Medulla oblongata (tissue), 1 donor: ENCODE results near the gene TTLL7.
"Not testable (repeated sequence)": the region's sequence is repeated elsewhere in the genome, so short reads cannot be mapped to it uniquely, and the experiment has no call there.

Experiments used
- DNase-seq: peaks from one replicate; pipeline ENCODE4 v3.0.0-alpha.2; 2015; ENCODE audit errors: extremely low spot score

Gene TTLL7

DNA sequence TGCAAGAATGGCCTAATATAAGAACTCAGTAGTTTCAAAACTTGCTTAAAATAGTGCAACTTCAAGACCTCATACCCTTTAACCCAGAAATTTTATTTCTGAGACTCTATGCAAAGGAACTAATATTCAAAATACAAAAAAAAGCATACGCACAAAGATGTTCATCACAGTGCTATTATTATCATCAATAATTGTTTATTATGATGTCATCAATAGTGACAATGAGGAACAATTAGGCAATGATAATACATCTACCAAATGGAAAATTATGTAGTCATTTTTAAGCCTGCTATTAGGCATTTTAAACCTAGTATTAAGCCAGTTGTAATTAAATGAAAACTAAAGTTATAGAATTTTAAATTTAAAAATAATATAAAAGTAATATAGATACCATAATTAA lies 3.3 kb downstream of the TTLL7 start:
- DNase-seq: no peak

DNA sequence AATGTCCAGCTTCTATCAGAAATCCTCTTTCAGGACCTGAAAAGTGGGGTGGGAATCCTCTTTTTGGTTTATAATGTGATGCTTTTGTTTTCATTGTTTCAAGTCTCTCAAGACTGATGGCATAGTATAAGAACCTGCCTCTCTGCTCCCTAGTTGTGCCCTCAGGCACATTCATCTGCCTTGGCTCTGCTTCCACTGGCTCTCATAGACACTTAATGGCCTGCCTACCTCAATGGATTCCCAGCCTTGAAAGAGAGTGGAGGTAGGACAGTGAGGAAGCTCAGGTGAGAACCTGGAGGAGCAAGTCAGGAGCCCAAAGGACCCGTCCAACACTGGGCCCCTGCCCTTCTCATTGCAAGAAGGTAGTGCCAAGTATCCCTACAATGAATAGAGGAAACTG lies 4.8 kb downstream of the TTLL7 start:
- no peak for DNase-seq

DNA sequence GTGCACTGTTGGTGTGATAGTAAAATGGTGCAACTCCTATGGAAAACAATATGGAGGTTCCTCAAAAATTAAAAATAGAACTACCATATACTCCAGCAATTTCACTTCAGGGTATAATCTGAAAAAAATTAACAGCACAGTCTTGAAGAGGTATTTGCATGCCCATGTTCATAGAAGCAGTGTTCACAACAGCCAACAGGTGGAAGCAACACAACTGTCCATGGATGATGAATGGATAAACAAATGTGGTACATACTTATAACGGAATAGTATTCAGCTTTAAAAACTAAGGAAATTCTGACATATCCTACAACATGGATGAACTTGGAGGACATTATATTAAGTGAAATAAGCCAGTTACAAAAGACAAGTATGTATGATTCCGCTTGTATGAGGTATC lies 8.2 kb downstream of the TTLL7 start:
- no peak for DNase-seq

DNA sequence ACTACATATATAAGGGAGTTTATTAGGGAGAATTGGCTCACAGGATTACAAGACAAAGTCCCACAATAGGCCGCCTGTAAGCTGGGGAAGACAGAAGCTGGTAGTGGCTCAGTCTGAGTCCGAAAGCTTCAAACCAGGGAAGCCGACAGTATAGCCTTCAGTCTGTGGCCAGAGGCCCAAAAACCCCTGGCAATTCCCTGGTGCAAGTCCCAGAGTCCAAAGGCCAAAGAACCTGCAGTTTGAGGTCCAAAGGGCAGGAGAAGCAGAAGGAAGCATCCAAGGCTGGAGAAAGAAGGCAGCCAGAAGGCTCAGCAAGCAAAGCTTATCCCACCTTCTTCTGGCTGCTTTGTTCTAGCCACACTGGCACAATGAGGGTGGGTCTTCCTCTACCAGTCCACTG lies 13.9 kb downstream of the TTLL7 start:
- no peak for DNase-seq

DNA sequence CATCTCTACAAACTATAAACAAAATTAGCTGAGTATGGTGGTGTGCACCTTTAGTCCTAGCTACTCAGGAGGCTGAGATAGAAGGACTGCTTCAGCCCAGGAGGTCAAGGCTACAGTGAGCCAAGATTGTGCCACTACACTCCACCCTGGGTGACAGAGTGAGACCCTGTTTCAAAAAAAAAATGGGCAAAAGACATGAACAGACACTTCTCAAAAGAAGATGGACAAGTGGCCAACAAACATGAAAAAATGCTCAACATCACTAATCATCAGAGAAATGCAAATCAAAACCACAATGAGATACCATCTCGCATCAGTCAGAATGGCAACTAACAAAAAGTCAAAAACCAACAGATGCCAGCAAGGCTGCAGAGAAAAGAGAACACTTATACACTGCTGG lies 15.0 kb downstream of the TTLL7 start:
- not testable (repeated sequence) for DNase-seq

DNA sequence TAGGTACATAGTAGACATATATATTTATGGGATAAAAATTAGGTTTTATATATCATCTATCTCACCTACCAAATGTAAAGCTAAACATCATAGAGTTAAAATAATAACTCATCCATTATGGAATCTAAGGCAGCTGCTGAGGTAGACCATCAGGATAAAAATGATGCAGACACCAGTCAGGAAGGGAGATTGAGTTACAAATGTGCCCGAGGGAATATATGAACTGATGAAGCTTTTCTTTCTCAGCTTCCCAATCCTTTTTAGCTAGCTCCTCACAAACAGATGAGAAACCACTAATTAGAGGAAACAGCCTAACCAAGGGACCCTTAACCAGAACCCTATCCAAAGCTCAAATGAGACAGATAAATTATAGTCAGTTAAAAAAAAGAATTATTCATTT lies 20.9 kb downstream of the TTLL7 start:
- no peak for DNase-seq

DNA sequence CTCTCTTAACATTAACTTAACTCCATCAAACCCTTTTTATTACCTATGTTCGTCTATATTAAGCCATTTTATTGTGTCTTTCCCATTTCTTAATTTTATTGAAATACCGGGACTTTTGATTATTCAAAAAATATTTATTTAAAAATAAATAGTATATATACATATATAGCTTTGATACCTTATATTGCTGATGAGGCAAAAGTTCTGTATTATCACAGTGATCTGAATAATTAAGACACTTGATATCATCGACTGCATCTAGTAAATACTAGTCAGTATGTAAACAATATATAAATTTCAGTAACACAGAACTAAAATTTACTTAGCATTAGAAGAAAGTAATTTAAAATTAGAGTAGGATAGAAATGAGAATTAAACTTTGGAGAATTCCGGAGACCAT lies 22.0 kb downstream of the TTLL7 start:
- DNase-seq: no peak

DNA sequence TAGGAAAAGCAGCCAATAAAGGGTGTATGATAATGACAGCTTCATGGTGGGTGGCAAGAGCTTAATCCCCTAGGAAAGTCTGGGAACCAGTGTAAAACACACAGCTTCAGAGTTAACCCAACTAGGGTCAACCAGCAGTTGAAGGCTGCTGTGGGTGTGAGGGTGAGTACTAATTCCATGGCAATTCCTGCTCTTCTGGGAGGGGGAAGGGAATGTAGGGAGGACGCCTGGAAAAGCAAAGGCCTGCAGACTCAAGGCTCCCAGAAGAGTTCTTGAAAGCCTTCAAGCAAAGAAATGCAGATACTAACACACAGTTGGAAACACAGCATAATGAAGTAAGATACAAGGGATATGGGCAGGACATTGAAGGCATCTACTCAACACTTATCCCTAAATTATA lies 28.1 kb downstream of the TTLL7 start:
- DNase-seq: no peak

DNA sequence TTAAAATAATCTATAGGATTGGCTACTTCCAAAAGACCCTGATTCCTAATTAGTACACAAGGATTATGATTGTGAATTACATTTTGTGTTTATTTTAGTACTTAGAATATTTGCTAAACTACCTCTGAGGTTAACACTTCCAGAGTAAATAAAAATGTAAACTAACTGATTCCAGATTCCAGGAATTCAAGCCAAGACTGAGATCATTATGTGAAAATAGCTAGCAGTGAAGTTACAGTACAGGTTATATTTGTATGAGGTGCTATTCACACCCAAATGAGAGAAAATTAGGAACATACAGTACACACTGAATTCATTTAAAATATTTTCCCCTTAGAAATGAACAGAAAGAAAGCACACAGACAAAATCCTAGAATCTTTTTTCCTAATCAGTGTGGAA lies 28.8 kb downstream of the TTLL7 start:
- DNase-seq: no peak

DNA sequence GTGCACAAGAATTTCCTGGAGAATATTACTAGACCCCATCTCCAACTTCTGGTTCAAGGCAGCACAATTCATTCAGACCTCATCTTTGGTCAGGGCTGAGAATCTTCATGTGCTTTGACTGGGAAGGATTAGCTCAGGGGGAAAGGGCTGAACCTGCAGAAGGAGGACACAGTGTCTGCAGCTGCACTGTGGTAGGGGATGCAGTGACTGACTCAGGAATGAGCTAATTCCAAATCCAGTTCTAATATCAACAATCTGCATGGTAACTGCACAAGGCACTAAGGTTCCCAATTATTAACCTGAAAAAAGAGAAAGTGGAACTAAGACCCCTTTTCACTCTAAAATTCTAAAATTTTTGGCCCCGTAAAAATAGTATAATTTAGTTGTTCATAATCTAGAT lies 31.6 kb downstream of the TTLL7 start:
- DNase-seq: no peak

DNA sequence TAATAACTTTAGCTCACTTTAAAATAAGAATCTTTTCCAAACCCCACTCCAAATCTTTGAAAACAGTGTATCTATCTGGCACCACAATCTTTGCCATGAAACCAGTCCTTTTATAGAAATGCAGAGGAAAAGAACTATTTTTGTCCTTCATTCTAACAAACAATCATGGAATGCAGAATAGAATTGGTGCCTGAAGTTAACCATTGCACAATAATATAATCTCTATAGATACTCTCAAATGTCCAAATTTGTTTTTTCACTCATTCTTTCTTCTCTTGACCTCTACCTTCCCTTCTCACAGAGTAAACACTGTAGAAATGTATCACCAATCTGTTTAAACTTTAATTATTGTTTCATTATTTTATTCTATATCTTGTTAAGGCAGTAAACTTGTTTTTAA lies 34.8 kb downstream of the TTLL7 start:
- no peak for DNase-seq

DNA sequence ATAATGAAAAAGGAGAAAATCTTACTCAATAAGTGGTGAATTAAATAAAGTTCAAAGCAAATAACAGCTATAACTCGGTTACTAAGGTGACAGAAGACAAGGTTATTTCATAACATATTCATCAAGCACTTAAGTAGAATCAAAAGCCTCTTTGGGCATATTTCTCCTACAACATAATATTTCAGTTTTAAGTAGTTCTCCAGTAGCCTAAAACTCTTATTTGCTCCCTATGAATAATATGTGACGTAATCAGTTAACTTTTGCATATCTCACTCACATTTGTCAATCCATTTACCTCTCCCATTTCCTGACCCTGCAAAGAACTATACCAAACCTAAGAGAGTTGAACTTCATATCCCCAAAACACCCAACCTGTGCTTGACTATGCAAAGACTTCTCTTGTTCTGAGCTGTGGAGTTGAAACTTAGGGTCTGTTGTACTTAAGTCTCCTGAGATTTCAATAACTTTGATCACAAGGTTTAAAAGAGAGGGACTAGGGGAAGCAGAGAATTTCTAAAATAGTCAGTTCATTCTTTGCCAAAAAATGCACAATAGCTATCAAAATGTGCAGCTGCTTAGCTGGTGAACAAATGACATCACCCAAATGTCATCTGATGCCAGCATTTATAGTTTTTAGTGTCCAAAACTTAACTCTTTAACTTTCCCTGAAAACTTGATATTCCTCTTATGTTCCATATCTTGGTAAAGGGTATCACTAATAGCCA lies 37.2 kb downstream of the TTLL7 start:
- peak; percentile 51 for DNase-seq

DNA sequence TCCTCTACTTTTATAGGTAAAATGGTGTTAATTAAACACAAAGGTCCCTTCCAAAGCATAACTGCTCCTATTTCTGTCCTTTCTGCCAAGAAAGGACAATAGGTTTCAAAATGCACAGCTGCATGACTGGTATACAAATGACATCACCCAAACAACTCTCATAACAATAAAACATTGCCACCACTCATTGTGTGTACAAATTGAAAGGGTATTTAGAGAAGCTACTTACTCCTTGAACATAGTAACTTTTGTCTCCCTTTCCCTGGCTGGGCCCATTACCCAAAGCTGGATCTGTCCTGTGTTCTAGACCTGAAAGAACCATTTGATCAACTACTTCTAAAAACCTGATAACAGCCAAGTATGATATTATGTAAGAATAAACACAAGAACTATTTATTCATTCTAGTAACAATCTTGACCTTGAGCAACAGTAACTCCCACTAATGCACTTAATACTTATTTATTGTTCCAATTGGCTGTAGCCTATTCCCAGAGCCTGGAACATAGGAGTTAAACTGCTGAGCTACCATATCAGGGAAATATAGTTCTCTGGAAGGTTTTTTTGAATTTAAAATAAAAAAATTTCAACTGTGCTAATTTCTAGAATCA lies 38.2 kb downstream of the TTLL7 start:
- DNase-seq: peak; percentile 57

DNA sequence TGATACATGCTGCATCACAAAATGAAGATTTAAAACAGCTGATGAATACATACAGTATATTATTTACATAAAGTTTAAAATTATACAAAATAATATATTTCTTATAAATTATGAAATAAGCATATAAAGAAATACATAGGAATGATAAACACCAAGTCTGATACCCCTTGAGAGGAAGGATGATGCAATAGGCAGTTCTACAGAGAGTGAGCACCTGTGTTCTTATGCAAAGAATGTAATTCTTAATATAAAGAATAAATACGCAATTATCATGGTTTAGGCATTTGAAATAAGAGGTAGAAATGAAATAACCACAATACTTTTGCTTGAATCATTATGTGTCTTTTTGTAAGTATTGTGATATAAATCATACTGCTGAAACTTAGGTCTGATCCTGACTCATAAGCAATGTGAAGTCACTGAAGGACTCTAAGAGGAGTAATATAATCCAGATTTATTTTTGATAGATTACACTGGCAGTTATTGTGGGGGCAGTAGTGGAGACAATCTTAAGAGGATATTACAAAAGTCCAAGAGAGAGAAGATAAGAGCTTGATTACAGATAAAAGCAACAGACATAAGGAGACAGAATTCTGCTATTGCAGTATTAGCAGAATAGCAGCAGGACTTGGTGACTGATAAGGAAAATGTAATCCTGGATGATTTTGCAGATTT lies 39.0 kb downstream of the TTLL7 start:
- DNase-seq: peak; percentile 18

DNA sequence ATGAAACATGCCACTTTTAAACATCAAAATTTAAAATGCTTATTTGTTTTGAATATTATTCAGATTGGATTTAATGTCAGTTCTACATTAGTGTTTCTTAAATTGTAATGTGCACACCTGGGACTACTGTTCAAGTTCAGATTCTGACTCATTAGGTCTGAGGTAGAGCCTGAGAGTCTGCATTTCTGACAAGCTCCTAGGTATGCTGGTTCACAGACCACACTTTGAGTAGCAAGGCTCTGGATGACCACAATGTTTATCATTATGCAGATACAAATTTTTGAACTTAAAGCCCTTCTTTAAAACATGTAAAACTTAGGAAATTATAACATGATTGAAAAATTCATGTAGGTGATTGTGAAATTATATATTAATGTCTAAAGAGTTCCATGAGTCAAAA lies 40.2 kb downstream of the TTLL7 start:
- no peak for DNase-seq

DNA sequence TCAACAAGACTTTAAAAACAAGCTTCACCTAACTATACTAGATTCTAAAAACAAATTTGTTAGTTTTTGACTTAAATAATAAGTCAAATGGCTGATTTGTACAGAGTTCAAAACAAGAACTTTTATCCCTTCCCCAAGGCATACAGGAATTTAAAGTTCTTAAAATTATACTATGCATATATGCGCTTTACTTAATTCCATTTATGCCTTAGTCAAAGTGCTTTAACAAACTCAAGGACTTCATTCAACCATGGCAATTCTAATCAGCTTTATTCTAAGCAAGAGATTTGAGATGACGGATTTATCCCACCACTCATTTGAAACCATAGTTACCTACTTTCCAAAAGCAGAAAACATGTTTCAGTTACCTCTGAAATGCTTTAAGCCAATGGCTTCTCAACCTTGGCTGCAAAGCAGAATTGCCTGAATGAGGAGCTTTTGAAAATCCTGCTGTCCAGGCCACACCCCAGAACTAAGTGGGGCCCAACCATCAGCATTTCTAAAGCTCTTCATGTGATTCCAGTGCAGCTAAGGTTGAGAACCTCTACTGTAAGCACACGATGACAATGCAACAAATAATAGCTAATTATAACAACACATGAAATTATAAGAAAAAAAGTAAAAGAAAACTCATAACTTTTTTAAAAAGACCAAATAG lies 44.6 kb downstream of the TTLL7 start:
- no peak for DNase-seq

DNA sequence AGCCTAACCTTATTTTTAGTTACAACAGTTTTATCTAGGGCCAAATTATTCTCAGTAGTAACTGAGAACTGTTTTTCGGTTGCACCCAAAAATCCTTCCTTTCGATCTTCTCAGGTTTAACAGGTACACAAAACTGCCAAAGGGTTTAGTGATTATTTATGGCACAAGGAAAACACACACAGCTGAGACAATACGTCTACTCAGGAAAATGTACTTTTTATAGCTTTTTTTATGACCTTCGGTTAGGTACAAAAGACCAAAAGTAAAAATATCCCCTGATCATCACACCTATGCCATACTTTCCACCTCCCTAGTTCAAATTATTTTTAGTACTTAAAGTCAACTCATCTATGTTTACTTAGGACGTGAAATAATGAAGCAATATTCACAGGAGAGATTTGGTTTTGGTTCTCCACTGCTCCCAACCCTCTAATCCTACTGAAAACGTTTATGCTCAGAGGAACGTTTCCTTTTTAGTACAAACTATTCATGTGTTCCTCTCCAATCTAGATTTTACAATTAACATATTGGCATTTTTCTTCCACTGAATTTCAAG lies 48.7 kb downstream of the TTLL7 start:
- DNase-seq: no peak

DNA sequence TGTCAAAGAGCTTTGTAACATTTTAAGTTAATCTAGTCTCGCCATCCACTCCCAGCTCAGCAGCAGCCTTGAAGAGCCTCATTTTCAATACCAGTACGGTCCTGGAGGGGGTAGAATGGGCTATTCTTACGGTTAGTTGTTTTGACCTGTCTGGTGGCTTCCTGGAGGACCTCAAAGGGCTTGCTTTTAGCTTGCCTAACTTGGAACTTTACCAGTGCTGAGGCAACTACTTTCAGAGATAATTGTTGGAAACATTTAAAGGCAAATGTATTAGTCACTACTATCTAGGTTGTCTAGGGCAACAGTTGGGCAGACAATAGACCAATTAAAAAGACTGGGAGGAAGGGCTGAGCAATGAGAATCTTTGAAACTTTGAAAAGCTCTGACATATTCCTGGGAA lies 56.0 kb downstream of the TTLL7 start:
- no peak for DNase-seq

DNA sequence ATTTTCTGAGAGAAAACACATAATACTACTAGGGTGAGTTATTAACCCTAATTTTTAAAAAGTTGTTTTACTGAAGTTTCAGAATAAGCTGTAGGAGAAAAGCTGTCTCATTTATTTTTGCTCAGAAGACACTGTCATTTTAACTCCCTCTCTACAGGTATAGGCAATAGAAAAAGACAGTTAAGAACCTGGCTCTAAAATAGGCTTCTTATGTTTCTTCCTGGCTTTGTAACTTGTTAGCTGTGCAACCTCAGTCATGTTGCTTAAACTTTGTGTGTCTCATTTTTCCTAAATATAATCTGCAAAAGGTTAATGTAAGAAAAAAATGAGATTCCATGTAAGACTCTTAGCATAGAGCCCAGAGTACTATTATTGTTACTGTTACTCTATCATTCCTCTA lies 64.4 kb downstream of the TTLL7 start:
- DNase-seq: no peak

DNA sequence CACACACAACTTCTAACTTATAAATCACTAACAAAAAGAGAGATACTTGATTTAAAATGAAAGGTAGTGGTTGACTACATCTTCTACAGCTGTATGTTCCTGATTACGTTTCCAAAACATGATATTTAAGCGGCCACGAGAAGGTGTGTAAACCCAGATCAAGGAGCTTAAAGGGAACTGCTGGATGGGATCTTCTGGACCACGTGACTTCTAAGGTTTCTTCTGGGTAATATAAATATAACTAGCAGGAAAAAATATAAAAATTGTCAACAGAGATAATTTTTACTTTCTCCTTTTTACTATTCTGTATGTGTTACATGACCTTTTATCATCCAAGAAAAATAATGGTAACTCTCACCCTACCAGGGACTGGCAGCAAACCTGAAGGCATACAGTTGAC lies 66.2 kb downstream of the TTLL7 start:
- no peak for DNase-seq

DNA sequence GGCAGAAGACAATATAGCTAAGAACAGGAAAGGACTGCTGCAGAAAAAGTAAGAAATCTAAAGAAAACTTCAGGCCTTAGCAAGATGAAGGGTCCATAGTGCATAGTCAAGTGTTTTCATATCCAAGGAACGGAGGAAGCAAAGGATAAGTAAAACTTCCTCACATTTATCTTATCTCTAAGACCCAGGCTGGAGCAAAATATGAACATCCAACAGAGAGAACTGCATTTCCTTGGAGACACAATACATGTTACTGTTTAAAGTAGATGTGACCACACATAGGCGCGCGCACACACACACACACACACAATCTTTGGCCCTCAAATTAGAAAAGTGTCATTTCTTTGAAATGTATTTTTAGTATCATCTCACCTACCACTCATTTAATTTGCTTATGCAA lies 66.7 kb downstream of the TTLL7 start:
- DNase-seq: no peak

DNA sequence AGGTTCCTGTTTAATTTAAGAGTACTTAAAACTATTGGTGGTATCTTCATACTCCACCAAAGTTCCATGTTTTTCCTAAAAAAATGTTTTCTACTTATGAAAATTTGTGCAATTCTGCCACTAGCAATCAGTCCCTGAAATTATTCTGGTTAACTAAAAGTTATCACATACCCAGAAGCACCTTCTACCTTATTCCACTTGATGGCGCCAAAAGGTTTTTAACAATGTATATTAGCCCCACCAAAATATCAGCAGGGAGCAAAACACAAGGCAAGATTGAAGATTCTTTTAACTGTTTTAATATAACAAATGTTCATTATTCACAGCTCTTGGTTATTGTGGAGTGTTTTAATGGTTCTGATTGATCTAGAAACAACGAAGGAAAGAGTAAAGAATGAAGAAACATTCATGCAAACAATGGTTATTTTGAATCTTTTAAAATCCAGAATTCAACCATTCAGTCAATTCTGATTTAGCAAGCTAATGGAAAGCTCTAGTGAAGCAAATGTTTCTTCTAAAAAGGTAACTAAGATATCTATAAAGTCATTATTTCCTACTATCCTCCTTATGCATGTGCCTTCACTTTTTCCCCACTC lies 67.2 kb downstream of the TTLL7 start:
- peak; percentile 85 for DNase-seq
